ENCODE results near the gene PLEKHH2. TPM values are rescaled to one million over a fixed set of nuclear protein-coding genes. Genes with fewer than 3 reads are reported as not detected.
A peak's percentile ranks its signal among the peaks of the same experiment; 100 is the strongest.

Gene PLEKHH2
- total and polyA plus RNA-seq, 12 donors, result 0.23 to 3.1 (median 1.2) TPM

GRCh38 chr2:43773876-43774613, 137.0 kb downstream of the PLEKHH2 start, which contains the start of gene DYNC2LI1:
DYNC2LI1 (plus strand) TSS chr2:43774039; CDS start chr2:43774139, 100 bp downstream.
- Histone ChIP-seq H3K4me1 (peaks cover 0 to 10% (median 5%) of the 10 kb centered on the region in 9 donors), H3K36me3 (peaks cover 0 to 25% (median 6%) of the 10 kb centered on the region in 9 donors), H3K27me3 (no peaks in the 10 kb centered on the region), H3K4me3 (peak within 1 kb of the TSS; percentile 51 to 84 (median 72)), H3K9me3 (no peaks in the 10 kb centered on the region), H3K27ac (peak within 1 kb of the TSS; percentile 36 to 88 (median 80))
- peak; percentile 88 to 92 for DNase-seq
- peak; percentile 98 to 99 (median 99) for ATAC-seq
- WGBS, 2 donors, result 0% methylated on average over 31 of the region's 31 CpGs
- intact Hi-C loops (cut with DNase I), result loop anchor here in 2 of 10 donors (10.0 kb wide), 1 partner anchor 159 kb away; no protein-coding TSS in a partner anchor
- no peak for TF ChIP-seq CTCF (IDR thresholded peaks at IDR 0.05)

- Histone ChIP-seq H3K9me3 (no peaks in the 10 kb centered on the region), H3K4me1 (peaks cover 0 to 10% (median 5%) of the 10 kb centered on the region in 9 donors), H3K4me3 (peak overlapping the region; percentile 51 to 84 (median 72)), H3K27ac (peak overlapping the region in 9 of 10 donors; percentile 59 to 88 (median 81)), H3K36me3 (peaks cover 0 to 30% (median 6%) of the 10 kb centered on the region in 9 donors), H3K27me3 (no peaks in the 10 kb centered on the region)
- ATAC-seq (peak in 1 of 8 donors; percentile 5), DNase-seq (no peak)
- TF ChIP-seq CTCF (IDR thresholded peaks at IDR 0.05), result no peak
- WGBS, 2 donors, result 43 to 48% methylated on average over 7 of the region's 7 CpGs
- intact Hi-C loops (cut with DNase I), result loop anchor here in 2 of 10 donors (10.0 kb wide), 1 partner anchor 160 kb away; no protein-coding TSS in a partner anchor
Measured at GRCh38 chr2:43774617-43775016, 137.6 kb downstream of the PLEKHH2 start.

- ATAC-seq (no peak), DNase-seq (no peak)
- no peak for TF ChIP-seq CTCF (IDR thresholded peaks at IDR 0.05)
- intact Hi-C loops (cut with DNase I), result loop anchor here in 2 of 10 donors (10.0 kb wide), 1 partner anchor 162 kb away; no protein-coding TSS in a partner anchor
- 60 to 70% methylated on average over 1 of the region's 1 CpG for WGBS, 2 donors
- H3K9me3 ChIP-seq, result no peaks in the 10 kb centered on the region
- H3K27ac ChIP-seq, result no peak overlapping the region
- no peak overlapping the region for H3K4me3 ChIP-seq
- no peaks in the 10 kb centered on the region for H3K27me3 ChIP-seq
- peaks cover 0 to 37% (median 6%) of the 10 kb centered on the region in 9 donors for H3K36me3 ChIP-seq
- peaks cover 0 to 10% (median 5%) of the 10 kb centered on the region in 9 donors for H3K4me1 ChIP-seq
Measured at GRCh38 chr2:43776324-43776723, 139.3 kb downstream of the PLEKHH2 start.

- no peak for TF ChIP-seq CTCF (IDR thresholded peaks at IDR 0.05)
- DNase-seq (no peak), ATAC-seq (no peak)
- peaks cover 0 to 37% (median 6%) of the 10 kb centered on the region in 9 donors for H3K36me3 ChIP-seq
- 92 to 94% methylated on average over 8 of the region's 8 CpGs for WGBS, 2 donors
- H3K9me3 ChIP-seq, result no peaks in the 10 kb centered on the region
- H3K4me3 ChIP-seq, result no peak overlapping the region
- H3K4me1 ChIP-seq, result peaks cover 0 to 10% (median 5%) of the 10 kb centered on the region in 9 donors
- intact Hi-C loops (cut with DNase I), result loop anchor here in 2 of 10 donors (10.0 kb wide), 1 partner anchor 163 kb away; no protein-coding TSS in a partner anchor
- H3K27me3 ChIP-seq, result no peaks in the 10 kb centered on the region
- H3K27ac ChIP-seq, result no peak overlapping the region
Measured at GRCh38 chr2:43777306-43777926, 140.4 kb downstream of the PLEKHH2 start.
